ENCODE data around the gene GALK2. TPM values are rescaled to one million over a fixed set of nuclear protein-coding genes. Genes with fewer than 3 reads are reported as not detected.

Gene GALK2
- total RNA-seq, 2 donors from 2014 or later, result 22.9 to 35.9 TPM

GRCh38 chr15:49372366-49372765, 202.3 kb downstream of the GALK2 start:
- no peaks in the 10 kb centered on the region for H3K36me3 ChIP-seq
- DNase-seq (ENCODE audit: low spot score), result no peak
- no peak for TF ChIP-seq CTCF (IDR thresholded peaks at IDR 0.05)
- no peaks in the 10 kb centered on the region for H3K4me1 ChIP-seq (ENCODE audit: control insufficient read depth in 1 of 2, low read depth in 2 of 2)
- H3K27ac ChIP-seq, result no peak overlapping the region
- ATAC-seq (ENCODE audit: insufficient number of reproducible peaks, low FRiP score, low read depth), result no peak
- no peaks in the 10 kb centered on the region for H3K27me3 ChIP-seq (replicated peaks; ENCODE audit: insufficient read depth)
- no peaks in the 10 kb centered on the region for H3K9me3 ChIP-seq
- no peak overlapping the region for H3K4me3 ChIP-seq

GRCh38 chr15:49379996-49380395, 209.9 kb downstream of the GALK2 start:
- no peak overlapping the region for H3K27ac ChIP-seq
- no peak for TF ChIP-seq CTCF (IDR thresholded peaks at IDR 0.05)
- no peak overlapping the region for H3K4me3 ChIP-seq
- DNase-seq (ENCODE audit: low spot score) (no peak), ATAC-seq (ENCODE audit: insufficient number of reproducible peaks, low FRiP score, low read depth) (no peak)
- H3K9me3 ChIP-seq, result no peaks in the 10 kb centered on the region
- no peaks in the 10 kb centered on the region for H3K4me1 ChIP-seq (ENCODE audit: control insufficient read depth in 1 of 2, low read depth in 2 of 2)
- peaks cover 2% of the 10 kb centered on the region for H3K36me3 ChIP-seq
- H3K27me3 ChIP-seq (replicated peaks; ENCODE audit: insufficient read depth), result no peaks in the 10 kb centered on the region

- H3K27me3 ChIP-seq (replicated peaks; ENCODE audit: insufficient read depth), result no peaks in the 10 kb centered on the region
- no peak for ATAC-seq (ENCODE audit: insufficient number of reproducible peaks, low FRiP score, low read depth)
- no peaks in the 10 kb centered on the region for H3K4me1 ChIP-seq (ENCODE audit: control insufficient read depth in 1 of 2, low read depth in 2 of 2)
- no peak for DNase-seq (ENCODE audit: low spot score)
- H3K4me3 ChIP-seq, result no peak overlapping the region
- TF ChIP-seq CTCF (IDR thresholded peaks at IDR 0.05), result no peak
- H3K9me3 ChIP-seq, result no peaks in the 10 kb centered on the region
- peaks cover 5% of the 10 kb centered on the region for H3K36me3 ChIP-seq
- no peak overlapping the region for H3K27ac ChIP-seq
Observed at GRCh38 chr15:49380912-49381311, 210.9 kb downstream of the GALK2 start.

Other genes starting within 250 kb of the GALK2 start
- gene SHC4, start 206.3 kb upstream of the GALK2 start, total RNA-seq, result 10 to 100 TPM; 13.8 to 16.1 TPM
- 10 to 100 TPM; 34.9 to 55.2 TPM for gene SECISBP2L, start 123.8 kb upstream of the GALK2 start, total RNA-seq
- 10 to 100 TPM; 31.3 to 71.3 TPM for gene COPS2, start 14.6 kb upstream of the GALK2 start, total RNA-seq

All from thoracic aorta (tissue), 2 donors.